Measurements from ENCODE around the gene MPZL1. TPM values are rescaled to one million over a fixed set of nuclear protein-coding genes. Genes with fewer than 3 reads are reported as not detected.
A peak's percentile ranks its signal among the peaks of the same experiment; 100 is the strongest.
"Not testable (repeated sequence)": the region's sequence is repeated elsewhere in the genome, so short reads cannot be mapped to it uniquely, and the experiment has no call there.

The MPZL1 gene
- total RNA-seq, 1 experiment from 2014 or later, result 76.5 TPM

GRCh38 chr1:167718914-167719691, 2.7 kb upstream of the MPZL1 start:
- DNase-seq (ENCODE audit: low spot score), result no peak

GRCh38 chr1:167719715-167720421, 1.9 kb upstream of the MPZL1 start:
- DNase-seq (ENCODE audit: low spot score), result not testable (repeated sequence)

- peak; percentile 51 for DNase-seq (ENCODE audit: low spot score)
Measured at GRCh38 chr1:167720965-167721616, 691 bp upstream of the MPZL1 start.

- no peak for DNase-seq (ENCODE audit: low spot score)
Measured at GRCh38 chr1:167722152-167722869, 529 bp downstream of the MPZL1 start.

- DNase-seq (ENCODE audit: low spot score), result no peak
Measured at GRCh38 chr1:167722870-167723251, 1.1 kb downstream of the MPZL1 start.

- DNase-seq (ENCODE audit: low spot score), result no peak
Measured at GRCh38 chr1:167723707-167724323, 2.0 kb downstream of the MPZL1 start.

GRCh38 chr1:167726008-167726407, 4.2 kb downstream of the MPZL1 start:
- DNase-seq (ENCODE audit: low spot score), result no peak

- DNase-seq (ENCODE audit: low spot score), result no peak
Measured at GRCh38 chr1:167728818-167729410, 7.1 kb downstream of the MPZL1 start.

- DNase-seq (ENCODE audit: low spot score), result no peak
Measured at GRCh38 chr1:167734227-167734626, 12.4 kb downstream of the MPZL1 start.

- no peak for DNase-seq (ENCODE audit: low spot score)
Measured at GRCh38 chr1:167734841-167735240, 13.1 kb downstream of the MPZL1 start.

- no peak for DNase-seq (ENCODE audit: low spot score)
Measured at GRCh38 chr1:167737169-167737568, 15.4 kb downstream of the MPZL1 start.

GRCh38 chr1:167738158-167738557, 16.4 kb downstream of the MPZL1 start:
- no peak for DNase-seq (ENCODE audit: low spot score)

- DNase-seq (ENCODE audit: low spot score), result no peak
Measured at GRCh38 chr1:167739752-167740151, 18.0 kb downstream of the MPZL1 start.

GRCh38 chr1:167741103-167741502, 19.3 kb downstream of the MPZL1 start:
- not testable (repeated sequence) for DNase-seq (ENCODE audit: low spot score)

- peak; percentile 10 for DNase-seq (ENCODE audit: low spot score)
Measured at GRCh38 chr1:167742392-167743057, 20.7 kb downstream of the MPZL1 start.

GRCh38 chr1:167744901-167745300, 23.1 kb downstream of the MPZL1 start:
- DNase-seq (ENCODE audit: low spot score), result no peak

- DNase-seq (ENCODE audit: low spot score), result no peak
Measured at GRCh38 chr1:167746013-167746672, 24.4 kb downstream of the MPZL1 start.

GRCh38 chr1:167746988-167747655, 25.3 kb downstream of the MPZL1 start:
- no peak for DNase-seq (ENCODE audit: low spot score)

- DNase-seq (ENCODE audit: low spot score), result no peak
Measured at GRCh38 chr1:167747988-167748387, 26.2 kb downstream of the MPZL1 start.

- no peak for DNase-seq (ENCODE audit: low spot score)
Measured at GRCh38 chr1:167748906-167749305, 27.1 kb downstream of the MPZL1 start.

Measured in H4 (cell line).